Adrenal gland (tissue), 12 donors: ENCODE data around the gene COQ6. TPM values are rescaled to one million over a fixed set of nuclear protein-coding genes. Genes with fewer than 3 reads are reported as not detected.

Experiments
- DNase-seq, 7 donors: peaks; one replicate each; pipeline ENCODE4 v3.0.0-alpha.2; 2019 to 2020
- H3K27ac ChIP-seq, 5 donors: fragments of 200-600 bp; sonication (generic) in 4 of 5; 1 replicate in 3 of 5; 2 replicates in 2 of 5; pipeline versions ENCODE4 v1.5.1 to v1.8.0; 2016 to 2020; ENCODE audit warnings: mild to moderate bottlenecking in 1 of 5
- H3K27me3 ChIP-seq: fragments of 200-600 bp; 2 replicates; pipeline ENCODE4 v1.8.0; 2021
- H3K36me3 ChIP-seq, 2 donors: fragments of 200-600 bp; replicated peaks in 1 of 2; 1 replicate in 1 of 2; 2 replicates in 1 of 2; pipeline versions ENCODE4 v1.5.1 to v1.8.0; 2018 to 2022
- H3K4me1 ChIP-seq, 2 donors: fragments of 200-600 bp; replicated peaks in 1 of 2; 1 replicate in 1 of 2; 2 replicates in 1 of 2; pipeline versions ENCODE4 v1.5.1 to v1.8.0; 2018 to 2021
- H3K4me3 ChIP-seq, 4 donors: fragments of 200-600 bp; sonication (generic) in 3 of 4; one replicate each; pipeline ENCODE4 v1.5.1; 2016 to 2018
- H3K9me3 ChIP-seq, 3 donors: fragments of 200-600 bp; sonication (generic) in 1 of 3; replicated peaks in 1 of 3; 1 replicate in 2 of 3; 2 replicates in 1 of 3; pipeline versions ENCODE4 v1.5.1 to v1.8.0; 2016 to 2021
- CTCF ChIP-seq, 6 experiments: fragments of 450-650 bp in 4 of 6; fragments of 200-600 bp in 2 of 6; sonication (generic) in 1 of 6; IDR thresholded peaks; 1 replicate in 5 of 6; 2 replicates in 1 of 6; pipeline versions ENCODE4 v1.5.1 to v1.8.0; 2016 to 2021; ENCODE audit warnings: antibody characterized with exemption in 6 of 6, mild to moderate bottlenecking in 2 of 6, moderate library complexity in 1 of 6
- POLR2A ChIP-seq, 2 donors: fragments of 450-650 bp; IDR thresholded peaks; one replicate each; pipeline ENCODE4 v1.6.1; 2017; ENCODE audit warnings: antibody characterized with exemption in 2 of 2, mild to moderate bottlenecking in 2 of 2, moderate library complexity in 1 of 2
- WGBS, 4 donors: extraction: QIAGEN DNeasy Blood & Tissue Kit in 2 of 4; methylation state at CpG; one replicate each; pipeline versions ENCODE4 v1.1.5 to v1.1.7; 2013 to 2017; 5-methylcytosine and 5-hydroxymethylcytosine counted together
- intact Hi-C, 2 donors: fragments of 100-400 bp; cut with DNase I; formaldehyde crosslinking; loops; one replicate each; pipeline versions ENCODE4 v1.14.1 to v1.15.0; 2022 to 2023
- polyA plus RNA-seq, 3 donors: library from polyadenylated mRNA; stranded (reverse); fragments of 200-250 nt in 2 of 3; fragments of 350-450 nt in 1 of 3; fragmentation: Illumina TruSeq in 1 of 3; extraction: RNeasy Lipid Tissue Mini Kit (QIAGEN cat#74804) in 1 of 3; gene quantifications; one replicate each; pipeline ENCODE4 v1.2.3, GENCODE V29; 2013 to 2014
- total RNA-seq, 9 donors: library from RNA; depleted of rRNA in 4 of 9; stranded (reverse); fragments of >200 nt in 4 of 9; fragments of 120-200 nt in 1 of 9; fragmentation: NEBNext Ultra II Directional in 1 of 9; extraction: Animal tissue kit (Norgen Biotek cat#: 25700) in 1 of 9; gene quantifications; one replicate each; pipeline versions ENCODE4 v1.1.0 to v1.2.4, GENCODE V29; 2013 to 2023
- donor health status: healthy with polysubstance abuse.
- donor health status: Bipolar disorder and iron deficiency.
- donor health status: DM: yes; HTN: yes; CAD: no.
- donor health status: DM: no; HTN: no; CAD: no.
- donor health status: DM: no; HTN: no; CAD: no.
- donor health status: DM: yes; HTN: yes; CAD: no.

The COQ6 gene
- total and polyA plus RNA-seq, 12 donors = 37.4 to 144 (median 62.5) TPM

- intact Hi-C loops = no loop called here
- Histone ChIP-seq H3K36me3 (peaks cover 0 to 45% of the 10 kb centered on the region in 2 donors), H3K4me3 (no peak overlapping the region), H3K27me3 (no peaks in the 10 kb centered on the region), H3K9me3 (no peaks in the 10 kb centered on the region), H3K4me1 (peaks cover 22 to 46% of the 10 kb centered on the region in 2 donors), H3K27ac (peak overlapping the region in 4 of 5 donors; percentile 30 to 86 (median 74))
- WGBS, 4 donors = 67 to 100% (median 82%) methylated on average over 1 to 17 of the region's 17 CpGs
- no peak for TF ChIP-seq CTCF (IDR thresholded peaks at IDR 0.05)
- peak in 1 of 2 donors; percentile 43 for TF ChIP-seq POLR2A (IDR thresholded peaks at IDR 0.05)
- peak; percentile 50 to 92 (median 76) for DNase-seq
Measured at GRCh38 chr14:73944432-73945158, 5.5 kb upstream of the COQ6 start.

DNA sequence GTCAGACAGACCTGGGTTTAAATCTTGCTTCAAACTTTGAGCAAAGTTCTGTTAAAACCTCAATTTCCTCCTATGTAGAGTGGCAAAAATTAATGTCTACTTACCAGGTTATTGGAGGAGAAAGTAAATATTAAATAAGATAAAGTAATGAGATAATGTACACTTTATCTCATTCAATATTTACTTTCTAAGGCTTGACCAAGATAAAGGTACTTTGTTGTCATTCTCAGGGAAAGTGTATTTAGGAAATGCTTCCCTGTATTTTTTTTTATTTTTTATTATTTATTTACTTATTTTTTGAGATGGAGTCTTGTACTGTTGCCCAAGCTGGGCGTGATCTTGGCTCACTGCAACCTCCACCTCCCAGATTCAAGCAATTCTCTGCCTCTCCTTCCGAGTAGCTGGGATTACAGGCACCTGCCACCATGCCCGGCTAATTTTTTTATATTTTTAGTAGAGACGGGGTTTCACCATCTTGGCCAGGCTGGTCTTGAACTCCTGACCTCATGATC lies 4.9 kb upstream of the COQ6 start:
- H3K27me3 ChIP-seq = no peaks in the 10 kb centered on the region
- intact Hi-C loops = no loop called here
- TF ChIP-seq POLR2A (IDR thresholded peaks at IDR 0.05) = no peak
- no peak for TF ChIP-seq CTCF (IDR thresholded peaks at IDR 0.05)
- WGBS, 4 donors = 63 to 79% (median 68%) methylated on average over 4 of the region's 4 CpGs
- H3K4me1 ChIP-seq = peaks cover 22 to 46% of the 10 kb centered on the region in 2 donors
- no peaks in the 10 kb centered on the region for H3K9me3 ChIP-seq
- H3K27ac ChIP-seq = peak overlapping the region in 4 of 5 donors; percentile 30 to 86 (median 62)
- H3K4me3 ChIP-seq = no peak overlapping the region
- DNase-seq = no peak
- peaks cover 0 to 39% of the 10 kb centered on the region in 2 donors for H3K36me3 ChIP-seq

GRCh38 chr14:73953731-73954130 lies 3.6 kb downstream of the COQ6 start:
- intact Hi-C loops = loop anchor here in 1 of 2 donors (10.0 kb wide), 1 partner anchor 81 kb away; no protein-coding TSS in a partner anchor
- Histone ChIP-seq H3K27ac (no peak overlapping the region), H3K4me1 (peaks cover 10 to 18% of the 10 kb centered on the region in 2 donors), H3K36me3 (peaks cover 0 to 54% of the 10 kb centered on the region in 2 donors), H3K27me3 (no peaks in the 10 kb centered on the region), H3K4me3 (no peak overlapping the region), H3K9me3 (no peaks in the 10 kb centered on the region)
- WGBS, 4 donors = 73 to 100% (median 94%) methylated on average over 1 of the region's 1 CpG
- DNase-seq = no peak
- TF ChIP-seq POLR2A (IDR thresholded peaks at IDR 0.05) = no peak
- TF ChIP-seq CTCF (IDR thresholded peaks at IDR 0.05) = no peak

GRCh38 chr14:73955674-73956073 lies 5.6 kb downstream of the COQ6 start:
- Histone ChIP-seq H3K27ac (no peak overlapping the region), H3K9me3 (no peaks in the 10 kb centered on the region), H3K4me1 (peaks cover 6 to 10% of the 10 kb centered on the region in 2 donors), H3K4me3 (no peak overlapping the region), H3K36me3 (peaks cover 0 to 74% of the 10 kb centered on the region in 2 donors), H3K27me3 (no peaks in the 10 kb centered on the region)
- WGBS, 4 donors = 80 to 90% (median 84%) methylated on average over 5 of the region's 5 CpGs
- intact Hi-C loops = loop anchor here in 1 of 2 donors (10.0 kb wide), 1 partner anchor 79 kb away; no protein-coding TSS in a partner anchor
- DNase-seq = no peak
- no peak for TF ChIP-seq CTCF (IDR thresholded peaks at IDR 0.05)
- TF ChIP-seq POLR2A (IDR thresholded peaks at IDR 0.05) = no peak
